WERI-Rb-1 (cell line): ENCODE data around the gene CTXND1.

Source experiments
- DNase-seq: peaks from one replicate; pipeline ENCODE4 v3.0.0-alpha.2; 2020
- H3K27ac ChIP-seq: fragments of 250-450 bp; sonication (Bioruptor Pico); 2 replicates; pipeline ENCODE4 v1.5.1; 2020; ENCODE audit warnings: mild to moderate bottlenecking, moderate library complexity
- H3K27me3 ChIP-seq: fragments of 250-450 bp; sonication (Bioruptor Pico); 2 replicates; pipeline ENCODE4 v1.5.1; 2021; ENCODE audit warnings: mild to moderate bottlenecking, low read depth, moderate library complexity; ENCODE audit not compliant: insufficient read depth, severe bottlenecking
- H3K36me3 ChIP-seq: fragments of 250-450 bp; sonication (Bioruptor Pico); 2 replicates; pipeline ENCODE4 v1.5.1; 2020; ENCODE audit warnings: mild to moderate bottlenecking, moderate library complexity
- H3K4me3 ChIP-seq: 2 replicates; pipeline ENCODE4 v1.5.1; 2011; ENCODE audit warnings: low read depth, mild to moderate bottlenecking, control low read depth, low read length
- H3K9me3 ChIP-seq: fragments of 250-450 bp; sonication (Bioruptor Pico); 2 replicates; pipeline ENCODE4 v1.5.1; 2021; ENCODE audit warnings: mild to moderate bottlenecking, moderate library complexity; ENCODE audit not compliant: severe bottlenecking
- CTCF ChIP-seq: IDR thresholded peaks from 2 replicates; pipeline ENCODE4 v1.5.1; 2011; ENCODE audit warnings: low read depth, mild to moderate bottlenecking, control low read depth, inconsistent platforms, low read length

CTXND1 gene

GRCh38 chr15:80199869-80200268, 52.1 kb downstream of the CTXND1 start:
- no peaks in the 10 kb centered on the region for H3K9me3 ChIP-seq
- TF ChIP-seq CTCF: no peak
- no peak overlapping the region for H3K27ac ChIP-seq
- no peaks in the 10 kb centered on the region for H3K36me3 ChIP-seq
- no peak overlapping the region for H3K4me3 ChIP-seq
- H3K27me3 ChIP-seq: no peaks in the 10 kb centered on the region
- no peak for DNase-seq

- no peak for DNase-seq
- no peak overlapping the region for H3K27ac ChIP-seq
- H3K9me3 ChIP-seq: no peaks in the 10 kb centered on the region
- H3K36me3 ChIP-seq: no peaks in the 10 kb centered on the region
- H3K27me3 ChIP-seq: no peaks in the 10 kb centered on the region
- no peak overlapping the region for H3K4me3 ChIP-seq
- TF ChIP-seq CTCF: no peak
Measured at GRCh38 chr15:80199366-80199765, 52.6 kb downstream of the CTXND1 start.

- no peaks in the 10 kb centered on the region for H3K27me3 ChIP-seq
- no peaks in the 10 kb centered on the region for H3K36me3 ChIP-seq
- no peak overlapping the region for H3K27ac ChIP-seq
- H3K9me3 ChIP-seq: no peaks in the 10 kb centered on the region
- no peak overlapping the region for H3K4me3 ChIP-seq
- TF ChIP-seq CTCF: no peak
- DNase-seq: no peak
Measured at GRCh38 chr15:80194914-80195313, 57.1 kb downstream of the CTXND1 start.

- Histone ChIP-seq H3K27me3 (no peaks in the 10 kb centered on the region), H3K36me3 (no peaks in the 10 kb centered on the region), H3K27ac (no peak overlapping the region), H3K9me3 (no peaks in the 10 kb centered on the region), H3K4me3 (no peak overlapping the region)
- no peak for TF ChIP-seq CTCF
- no peak for DNase-seq
Measured at GRCh38 chr15:80194186-80194585, 57.8 kb downstream of the CTXND1 start.

GRCh38 chr15:80191897-80192595, 60.0 kb downstream of the CTXND1 start:
- no peak for TF ChIP-seq CTCF
- DNase-seq: no peak
- no peaks in the 10 kb centered on the region; the same call in 1 of the 2 replicates for H3K36me3 ChIP-seq
- no peak overlapping the region for H3K4me3 ChIP-seq
- no peak overlapping the region for H3K27ac ChIP-seq
- H3K27me3 ChIP-seq: no peaks in the 10 kb centered on the region
- no peaks in the 10 kb centered on the region for H3K9me3 ChIP-seq

- Histone ChIP-seq H3K27me3 (no peaks in the 10 kb centered on the region), H3K36me3 (no peaks in the 10 kb centered on the region; the same call in 1 of the 2 replicates), H3K4me3 (no peak overlapping the region), H3K27ac (no peak overlapping the region), H3K9me3 (no peaks in the 10 kb centered on the region)
- no peak for TF ChIP-seq CTCF
- no peak for DNase-seq
Measured at GRCh38 chr15:80191198-80191597, 60.8 kb downstream of the CTXND1 start.
